Adipose tissue (tissue), 3 donors: ENCODE results near the gene BCL2L1. TPM values are rescaled to one million over a fixed set of nuclear protein-coding genes. Genes with fewer than 3 reads are reported as not detected.

Experiments used
- H3K27ac ChIP-seq: one replicate; pipeline ENCODE4 v1.5.1; 2013; ENCODE audit warnings: low read depth, low read length
- WGBS, 3 donors: extraction: QIAGEN DNeasy Blood & Tissue Kit; methylation state at CpG; one replicate each; pipeline ENCODE4 v1.1.7; 2013; 5-methylcytosine and 5-hydroxymethylcytosine counted together
- polyA plus RNA-seq, 3 donors: library from polyadenylated mRNA; stranded (reverse); fragments of 200-250 nt; gene quantifications; one replicate each; pipeline ENCODE4 v1.2.3, GENCODE V29; 2013
- donor health status: healthy with polysubstance abuse.
- donor health status: Bipolar disorder and iron deficiency.
- donor health status: healthy.

BCL2L1 gene
- polyA plus RNA-seq, 3 donors: 30.8 to 64.4 (median 63.7) TPM

DNA sequence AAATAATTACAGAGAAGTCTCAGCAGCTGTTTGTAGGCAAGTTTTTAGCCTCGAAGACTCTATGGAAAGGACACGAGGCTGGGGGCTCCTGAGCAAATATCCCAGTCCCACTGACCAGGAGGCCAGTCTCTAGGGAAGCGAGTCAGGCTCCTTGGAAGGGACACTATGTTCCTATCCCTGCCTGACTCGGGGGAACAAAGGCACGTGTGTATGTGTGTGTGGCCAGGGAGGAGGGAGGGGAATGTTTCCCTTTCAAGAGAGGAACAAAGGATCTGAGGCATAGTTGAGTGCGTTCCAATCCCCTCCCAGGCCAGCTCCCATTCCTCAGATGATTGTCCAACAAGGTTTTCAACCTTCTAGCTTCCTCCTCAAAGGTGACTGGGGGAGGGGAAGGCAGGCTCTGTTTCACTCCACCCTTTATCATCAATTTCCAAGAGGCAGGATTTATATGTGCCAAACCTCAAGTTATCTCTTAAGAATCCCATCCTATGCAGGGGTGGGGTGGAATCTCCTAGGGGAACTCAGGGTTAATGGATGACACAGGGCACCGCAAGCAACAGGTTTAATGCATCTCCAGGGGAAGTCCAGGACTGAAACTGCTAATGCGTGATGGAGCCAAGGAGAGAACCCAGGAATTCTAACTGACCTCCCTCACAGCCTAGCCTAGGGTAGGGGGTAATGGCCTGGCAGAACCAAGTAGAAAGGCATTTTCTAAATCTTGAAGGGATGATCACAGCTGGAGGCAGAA lies 9.9 kb downstream of the BCL2L1 start:
- WGBS, 3 donors: 17 to 32% (median 24%) methylated on average over 8 of the region's 8 CpGs
- peak overlapping the region; percentile 95 for H3K27ac ChIP-seq

DNA sequence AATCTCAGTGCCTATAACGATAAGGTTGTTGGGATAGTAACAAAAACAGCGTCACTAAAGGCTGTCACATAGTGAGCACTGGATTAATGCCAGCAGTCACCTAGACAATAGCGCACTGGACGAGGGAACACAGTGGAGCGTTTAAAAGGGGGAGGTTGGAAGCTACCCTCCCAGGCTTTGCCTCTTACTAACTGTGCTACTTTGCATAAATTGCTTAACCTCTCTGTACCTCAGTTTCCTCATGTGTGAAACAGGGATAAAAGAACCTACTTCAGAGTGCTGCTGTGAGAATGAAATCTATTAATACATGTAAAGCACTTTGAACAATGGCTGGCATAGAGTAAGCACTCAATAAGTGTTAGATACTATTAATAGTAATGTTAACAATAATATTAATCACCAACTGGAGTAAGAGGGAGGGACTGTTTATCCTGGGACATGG lies 10.5 kb downstream of the BCL2L1 start:
- WGBS, 3 donors: 14 to 56% (median 46%) methylated on average over 5 of the region's 5 CpGs
- peak overlapping the region; percentile 82 for H3K27ac ChIP-seq

DNA sequence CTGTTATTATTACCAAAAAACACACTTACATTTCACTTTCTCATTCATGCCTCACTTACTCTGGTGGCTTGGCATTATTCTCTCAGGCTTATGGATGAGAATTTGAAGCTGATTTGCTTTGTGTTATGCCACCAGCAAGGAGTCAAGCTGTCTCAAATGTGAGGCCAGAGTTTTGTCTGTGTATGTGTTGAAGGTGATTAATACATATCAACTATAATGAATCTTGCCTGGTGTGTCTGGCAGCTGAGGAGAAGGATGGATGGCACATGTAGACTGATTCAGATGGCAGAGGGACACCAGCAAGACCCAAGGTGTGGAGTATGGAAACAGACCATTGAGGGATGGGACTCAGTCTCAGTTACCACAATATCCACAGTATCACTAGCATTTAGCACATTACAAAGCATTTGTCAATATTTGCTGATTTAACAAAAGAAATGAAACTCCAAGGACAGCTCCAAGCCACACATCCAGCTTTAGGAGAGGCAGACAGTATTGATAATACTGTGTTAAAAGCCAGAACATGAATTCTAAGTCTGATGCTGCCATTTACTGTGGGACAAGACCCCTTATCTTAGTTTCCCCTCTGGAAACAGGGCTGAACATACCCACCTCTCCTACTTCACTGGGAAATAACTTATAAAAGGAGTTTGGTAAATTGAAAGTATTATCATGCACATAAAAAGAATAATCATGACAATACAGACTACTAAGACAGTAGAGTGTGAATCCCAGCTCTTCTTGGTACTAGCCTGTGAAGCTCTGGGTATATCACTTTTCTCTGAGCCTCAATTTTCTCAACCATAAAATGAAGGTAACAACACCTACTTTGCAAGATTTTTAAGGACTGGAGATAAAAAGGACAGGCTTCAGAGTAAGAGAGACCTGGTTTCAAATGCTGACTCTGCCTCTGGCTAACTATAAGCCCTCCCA lies 11.2 kb downstream of the BCL2L1 start:
- no peak overlapping the region for H3K27ac ChIP-seq

DNA sequence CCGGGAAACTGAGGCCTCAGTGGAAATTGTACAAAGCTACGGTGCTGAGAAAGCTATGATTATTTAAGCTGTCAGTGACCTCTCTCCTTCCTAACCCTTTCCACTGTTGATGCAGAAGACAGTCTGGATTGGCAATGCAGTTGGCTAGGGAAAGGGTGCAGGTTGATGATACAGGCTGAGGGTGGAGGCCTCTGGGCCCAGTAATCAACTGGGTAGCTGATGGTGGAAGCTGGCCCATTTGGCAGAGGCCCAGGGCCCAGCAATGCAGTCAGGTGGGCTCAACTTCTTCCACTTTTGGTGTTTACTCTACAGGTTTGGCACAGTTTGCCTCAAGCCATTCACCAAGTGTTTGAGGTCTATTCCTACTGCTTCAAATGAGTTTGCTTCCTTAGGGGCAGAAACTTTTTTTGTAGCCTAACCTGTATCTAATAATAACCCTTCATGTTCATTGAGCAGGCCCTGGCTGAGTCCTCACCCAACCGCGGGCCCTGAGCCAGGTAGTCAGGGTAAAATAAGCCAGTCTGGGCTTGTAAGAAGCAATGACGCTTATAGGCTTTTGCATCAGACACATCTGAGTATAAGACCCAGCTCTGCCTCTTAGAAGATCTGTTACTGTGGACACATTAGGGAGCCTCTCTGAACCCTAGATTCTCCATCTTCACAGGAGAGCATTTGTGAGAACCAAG lies 12.1 kb downstream of the BCL2L1 start:
- H3K27ac ChIP-seq: no peak overlapping the region
- 60 to 88% (median 83%) methylated on average over 5 of the region's 5 CpGs for WGBS, 3 donors

DNA sequence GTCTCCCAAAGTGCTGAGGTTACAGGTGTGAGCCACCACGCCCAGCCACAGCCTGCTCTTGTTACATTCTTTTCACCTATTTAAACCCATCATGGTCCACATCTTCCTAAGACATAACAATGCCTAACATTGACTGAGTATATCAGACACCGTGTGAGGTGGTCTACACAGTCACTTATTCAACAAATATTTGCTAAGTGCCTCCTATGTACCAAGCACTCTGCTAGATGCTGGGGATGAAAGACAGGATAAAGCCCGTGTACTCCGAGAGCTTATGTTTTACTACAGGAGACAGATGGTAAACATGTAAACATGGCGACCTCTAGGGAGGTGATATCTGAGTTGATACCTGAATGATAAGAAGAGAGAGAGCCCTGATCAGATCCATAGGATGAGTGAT lies 12.7 kb downstream of the BCL2L1 start:
- H3K27ac ChIP-seq: no peak overlapping the region
- 62 to 92% (median 90%) methylated on average over 5 of the region's 5 CpGs for WGBS, 3 donors

DNA sequence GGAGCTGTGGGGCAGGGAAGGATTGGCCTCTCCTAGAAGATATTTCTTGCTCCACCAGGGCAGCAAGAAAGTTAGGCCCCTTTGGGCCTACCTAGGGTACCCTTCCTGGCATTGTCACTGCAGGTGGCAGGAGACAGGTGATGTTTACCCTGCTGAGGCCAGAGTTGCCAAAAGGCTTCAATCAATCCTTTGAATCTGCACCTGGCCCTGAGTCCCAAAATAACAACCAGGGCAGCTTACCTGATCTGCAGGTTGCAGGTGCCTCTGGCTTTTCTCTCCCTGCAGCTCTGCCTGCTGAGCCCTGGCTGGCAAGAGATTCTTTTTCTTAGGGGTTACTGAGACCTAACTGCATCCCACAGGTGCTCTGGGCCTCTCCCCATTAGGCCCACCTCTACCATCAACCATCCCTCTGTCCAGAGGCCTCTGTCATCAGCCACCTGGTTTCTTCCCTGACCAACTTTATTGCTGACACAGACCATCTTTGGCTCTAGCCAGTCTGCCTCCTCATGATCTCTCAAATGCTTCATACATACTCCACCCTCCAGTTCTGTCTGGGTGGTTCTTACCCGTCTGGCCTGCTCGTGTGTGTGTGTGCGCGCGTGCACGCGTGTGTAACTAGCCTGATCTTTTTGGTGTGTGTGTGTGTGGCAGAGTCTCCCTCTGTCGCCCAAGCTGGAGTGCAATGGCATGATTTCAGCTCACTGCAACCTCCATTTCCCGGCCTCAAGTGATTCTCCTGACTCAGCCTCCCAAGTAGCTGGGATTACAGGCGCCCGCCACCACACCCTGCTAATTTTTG lies 13.7 kb downstream of the BCL2L1 start:
- WGBS, 3 donors: 90 to 96% (median 93%) methylated on average over 11 of the region's 11 CpGs
- no peak overlapping the region for H3K27ac ChIP-seq

DNA sequence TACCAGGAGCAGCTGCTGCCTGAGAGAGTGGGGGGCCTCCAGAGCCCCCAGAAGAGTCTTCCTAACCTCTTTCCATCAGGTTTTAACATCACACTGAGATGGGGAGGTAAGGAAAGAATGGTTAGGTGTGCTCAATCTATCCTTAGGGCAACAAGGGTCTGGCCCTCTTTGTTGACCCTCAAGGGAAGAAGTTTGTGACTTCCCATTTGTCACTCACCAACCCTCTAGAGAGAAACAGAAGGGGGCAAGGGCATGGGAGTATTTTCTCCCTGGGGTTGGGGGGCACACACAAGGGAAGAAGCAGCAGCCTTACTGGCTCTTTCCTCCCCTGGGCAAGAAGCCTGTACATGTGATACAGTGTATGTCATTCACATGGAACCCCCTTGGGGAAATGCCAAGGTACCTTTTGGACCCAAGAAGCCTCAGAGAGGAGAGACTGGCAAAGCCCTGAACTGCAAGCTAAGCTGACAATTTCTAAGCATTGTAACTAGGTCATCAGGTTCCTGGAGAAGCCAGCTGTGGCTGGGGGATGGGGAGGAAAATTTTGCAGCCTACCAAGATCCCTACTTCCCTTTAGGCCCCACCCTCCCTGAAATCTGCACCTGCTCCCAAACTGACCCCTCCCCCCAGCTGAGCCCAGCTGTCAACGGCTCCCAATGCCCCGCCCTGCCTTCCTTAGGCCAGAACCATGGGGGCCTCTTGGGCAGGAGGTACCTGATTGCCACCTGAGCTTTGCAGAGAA lies 14.5 kb downstream of the BCL2L1 start:
- 15 to 37% (median 36%) methylated on average over 2 of the region's 2 CpGs for WGBS, 3 donors
- no peak overlapping the region for H3K27ac ChIP-seq

DNA sequence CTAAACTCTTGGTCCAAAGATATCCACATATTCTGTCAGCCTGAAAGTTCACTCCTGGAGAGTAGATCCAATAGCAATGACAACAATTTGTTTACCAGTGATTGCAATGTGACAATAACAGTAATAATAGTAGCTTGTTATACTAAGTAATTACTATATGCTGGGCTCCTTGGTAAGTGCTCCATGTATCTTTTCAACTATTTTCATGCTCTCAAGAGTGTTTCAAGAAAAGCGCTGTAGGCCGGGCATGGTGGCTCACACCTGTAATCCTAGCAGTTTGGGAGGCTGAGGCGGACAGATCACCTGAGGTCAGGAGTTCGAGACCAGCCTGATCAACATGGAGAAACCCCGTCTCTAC lies 15.4 kb downstream of the BCL2L1 start:
- WGBS, 3 donors: 95 to 99% (median 97%) methylated on average over 5 of the region's 5 CpGs
- no peak overlapping the region for H3K27ac ChIP-seq

DNA sequence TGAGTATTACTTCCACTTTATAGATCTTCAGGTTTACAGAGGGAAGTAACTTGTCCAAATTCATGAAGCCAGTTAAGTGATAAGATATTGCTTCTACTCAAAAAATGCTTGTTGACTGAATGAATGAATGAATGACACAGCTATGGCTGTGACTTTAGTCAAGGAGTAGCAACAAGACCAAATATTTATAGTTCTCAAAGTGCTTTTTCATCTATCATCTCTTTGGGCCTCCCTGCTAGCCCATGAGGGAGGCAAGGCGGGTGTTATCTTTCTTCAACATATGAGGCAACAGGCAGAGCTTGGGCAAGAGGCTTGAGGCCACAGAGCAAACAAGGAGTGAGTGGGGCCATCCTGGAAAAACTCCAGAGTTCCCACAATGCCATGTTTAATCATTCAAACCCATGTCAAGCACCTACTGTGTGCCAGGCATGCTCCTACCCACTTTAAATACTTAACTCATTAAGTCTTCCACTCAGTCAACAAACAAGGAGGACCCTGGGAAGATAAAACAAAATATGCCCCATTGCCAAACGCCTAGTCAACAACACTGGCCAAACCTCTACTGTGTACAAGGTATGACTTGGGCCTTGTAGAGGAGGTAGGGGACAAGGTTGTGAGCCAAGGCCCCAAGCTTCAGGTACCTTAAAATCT lies 15.9 kb downstream of the BCL2L1 start:
- 73 to 89% (median 84%) methylated on average over 2 of the region's 2 CpGs for WGBS, 3 donors

DNA sequence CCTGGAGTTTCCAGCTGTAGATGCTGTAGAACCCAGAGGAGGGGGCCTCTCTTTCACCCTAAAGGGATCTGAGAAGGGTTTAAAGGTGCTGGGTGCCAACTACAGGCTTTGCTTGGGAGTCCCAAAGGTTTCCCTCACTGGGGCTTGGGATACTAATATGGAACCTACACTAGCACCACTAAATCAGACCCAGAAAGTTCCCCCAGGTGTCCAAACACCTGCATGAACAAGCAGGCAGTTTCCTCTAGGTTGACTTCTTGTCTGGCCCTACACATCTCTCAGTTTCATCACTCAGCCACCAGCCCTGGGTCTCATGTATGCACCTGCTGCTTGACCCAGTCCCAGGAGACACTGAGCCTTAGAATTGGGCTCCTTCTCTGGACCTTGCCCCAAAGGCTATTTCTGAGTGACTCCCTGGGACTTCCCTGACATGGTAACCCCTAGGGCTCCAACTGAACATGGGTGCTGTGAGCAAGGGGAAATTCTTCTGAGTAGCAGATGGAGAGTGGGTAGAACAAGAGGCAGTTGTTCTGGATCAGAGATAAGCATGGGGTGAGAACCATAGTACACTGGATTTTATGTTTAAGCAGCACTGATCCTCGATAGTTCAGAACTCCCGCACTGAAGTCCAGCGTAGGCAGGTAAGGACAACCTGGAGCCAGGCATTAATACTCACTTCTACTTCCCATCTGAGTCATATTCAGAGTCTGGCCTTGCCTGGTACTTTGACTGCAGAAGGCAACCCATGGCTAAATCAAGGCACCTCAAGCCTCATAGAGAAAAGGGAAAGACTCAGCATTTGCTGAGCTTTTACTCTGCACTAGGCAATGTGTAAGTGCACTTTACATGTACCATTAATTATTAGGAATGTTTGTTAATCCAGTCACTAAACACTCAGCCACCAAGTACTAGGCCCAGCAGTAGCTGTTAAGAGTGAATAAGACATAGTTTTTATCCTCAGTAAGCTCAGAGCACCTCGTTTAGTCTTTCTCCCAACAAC lies 16.8 kb downstream of the BCL2L1 start:
- 77 to 83% (median 80%) methylated on average over 4 of the region's 4 CpGs for WGBS, 3 donors
- H3K27ac ChIP-seq: no peak overlapping the region

More for the DNA sequence above, 15.9 kb downstream of the BCL2L1 start:
- H3K27ac ChIP-seq: no peak overlapping the region

DNA sequence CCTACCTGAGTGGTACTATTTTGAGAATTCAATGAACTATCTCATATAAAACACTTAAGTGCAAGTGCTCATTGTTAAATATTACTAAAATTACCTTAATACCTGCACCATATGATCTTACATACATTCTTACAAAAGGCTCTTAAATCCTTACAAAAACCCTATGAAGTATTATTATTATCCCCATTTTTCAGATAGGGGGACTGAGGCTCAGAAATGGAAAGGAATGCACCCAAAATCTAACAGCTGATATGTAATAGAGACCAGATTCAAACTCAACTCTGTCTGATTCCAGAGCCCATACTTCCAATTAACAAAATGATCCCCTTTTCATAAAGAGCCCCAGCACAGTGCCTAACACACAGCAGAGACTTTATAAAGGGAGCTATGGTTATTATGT lies 17.5 kb downstream of the BCL2L1 start:
- no peak overlapping the region for H3K27ac ChIP-seq

DNA sequence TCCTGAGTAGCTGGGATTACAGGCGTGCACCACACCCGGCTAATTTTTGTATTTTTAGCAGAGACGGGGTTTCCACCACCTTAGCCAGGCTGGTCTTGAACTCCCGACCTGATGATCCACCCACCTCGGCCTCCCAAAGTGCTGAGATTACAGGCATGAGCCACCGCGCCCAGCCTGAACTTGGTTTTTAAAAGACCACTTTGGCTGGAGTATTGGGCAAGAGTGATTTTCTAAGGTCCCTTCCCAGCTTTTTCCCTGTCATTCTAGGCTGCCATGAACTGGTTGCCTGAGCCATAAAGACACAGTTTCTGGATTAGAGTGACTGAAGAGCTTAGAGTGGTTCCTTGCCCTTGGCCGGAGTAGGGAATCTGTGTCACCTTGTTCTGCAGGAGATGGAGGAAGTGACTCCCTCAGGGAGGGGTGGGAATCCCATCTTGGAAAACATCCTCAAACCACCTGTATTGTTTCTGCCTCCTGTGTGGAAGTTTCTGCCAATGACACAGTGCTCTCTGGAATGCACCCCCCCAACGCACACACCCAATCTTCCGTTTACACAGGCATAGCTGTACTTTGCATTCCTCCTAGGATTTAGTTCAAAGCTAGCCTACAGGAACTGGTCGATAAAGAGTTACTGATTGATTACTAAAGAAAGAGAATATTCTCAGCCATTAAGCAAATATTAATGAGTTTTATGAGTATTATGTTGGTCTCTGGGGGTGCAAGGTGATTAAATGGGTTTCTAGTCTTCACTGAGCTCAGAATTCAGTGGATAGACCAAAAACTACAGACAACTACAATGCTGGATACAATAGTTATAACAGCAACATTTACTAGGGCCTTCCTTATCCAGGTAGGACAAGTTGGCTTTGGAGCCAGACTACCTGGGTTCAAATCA lies 18.2 kb downstream of the BCL2L1 start:
- 49 to 81% (median 80%) methylated on average over 11 of the region's 11 CpGs for WGBS, 3 donors
- no peak overlapping the region for H3K27ac ChIP-seq

DNA sequence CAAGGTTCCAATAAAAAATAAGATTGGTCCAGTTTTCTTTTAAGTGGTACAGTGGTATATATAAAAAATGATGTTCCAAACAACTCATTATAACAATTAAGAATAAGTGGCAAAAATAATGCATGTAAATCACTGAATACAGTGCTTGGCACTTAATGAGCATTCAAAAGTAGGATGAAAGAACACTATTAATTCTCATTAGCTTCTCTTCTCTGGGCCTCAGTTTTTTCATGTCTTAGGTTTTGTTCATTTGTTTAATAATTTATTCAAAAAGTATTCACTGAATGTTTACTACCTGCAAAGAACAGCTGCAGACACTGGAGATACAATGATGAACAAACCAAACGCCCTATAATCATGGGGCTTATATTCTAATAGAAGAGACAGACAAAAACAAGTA lies 21.1 kb downstream of the BCL2L1 start:
- WGBS, 3 donors: 82 to 89% (median 88%) methylated on average over 1 of the region's 1 CpG

DNA sequence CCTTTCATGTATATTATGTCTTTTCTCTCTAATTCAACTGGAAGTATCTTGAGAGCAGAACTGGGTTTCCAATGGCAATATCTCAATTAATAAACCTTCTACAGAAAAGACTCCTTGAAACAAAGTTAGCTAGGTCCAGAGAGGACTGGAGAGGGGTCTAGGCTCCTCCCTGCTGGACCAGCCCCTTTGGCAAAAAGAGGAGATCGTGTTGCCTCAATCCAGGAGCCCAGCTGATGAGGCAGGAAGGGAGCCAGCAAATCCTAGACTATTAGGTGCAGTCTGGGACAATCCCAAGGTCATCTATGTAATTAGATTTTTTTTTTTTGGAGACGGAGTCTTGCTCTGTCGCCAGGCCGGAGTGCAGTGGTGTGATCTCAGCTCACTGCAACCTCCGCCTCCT lies 21.9 kb downstream of the BCL2L1 start:
- 59 to 82% (median 73%) methylated on average over 5 of the region's 5 CpGs for WGBS, 3 donors
- H3K27ac ChIP-seq: no peak overlapping the region

More for the DNA sequence above, 21.1 kb downstream of the BCL2L1 start:
- no peak overlapping the region for H3K27ac ChIP-seq
